Measurements from ENCODE around the gene KRTAP10-8.

KRTAP10-8 gene

DNA sequence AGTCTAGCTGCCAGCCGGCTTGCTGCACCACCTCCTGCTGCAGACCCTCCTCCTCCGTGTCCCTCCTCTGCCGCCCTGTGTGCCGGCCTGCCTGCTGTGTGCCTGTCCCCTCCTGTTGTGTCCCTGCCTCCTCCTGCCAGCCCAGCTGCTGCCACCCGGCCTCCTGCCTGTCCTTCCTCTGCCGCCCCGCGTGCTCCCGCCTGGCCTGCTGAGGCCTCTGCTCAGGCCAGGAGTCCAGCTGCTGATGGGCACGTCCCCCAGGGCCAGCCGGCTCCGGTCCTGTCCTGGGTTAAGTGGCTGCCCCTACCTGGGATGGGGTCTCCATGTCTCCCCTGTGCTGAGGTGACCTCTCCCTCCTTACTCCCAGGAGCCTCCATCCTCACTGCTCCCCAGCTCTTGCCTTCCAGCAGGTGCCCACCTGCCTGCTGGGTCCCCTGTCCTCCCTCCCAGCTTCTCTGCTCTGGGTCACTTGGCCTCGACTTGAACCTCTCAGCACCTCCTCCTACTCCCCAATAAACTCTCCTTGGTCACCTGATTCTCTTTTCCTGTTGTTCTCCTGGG, 870 bp downstream of the KRTAP10-8 start:
- Histone ChIP-seq H3K4me3 (ENCODE audit: low read depth, low read length) (no peak overlapping the region), H3K36me3 (no peaks in the 10 kb centered on the region), H3K4me1 (no peaks in the 10 kb centered on the region), H3K9me3 (no peaks in the 10 kb centered on the region), H3K27me3 (peaks cover 11% of the 10 kb centered on the region)
- TF ChIP-seq, protein P1, sequence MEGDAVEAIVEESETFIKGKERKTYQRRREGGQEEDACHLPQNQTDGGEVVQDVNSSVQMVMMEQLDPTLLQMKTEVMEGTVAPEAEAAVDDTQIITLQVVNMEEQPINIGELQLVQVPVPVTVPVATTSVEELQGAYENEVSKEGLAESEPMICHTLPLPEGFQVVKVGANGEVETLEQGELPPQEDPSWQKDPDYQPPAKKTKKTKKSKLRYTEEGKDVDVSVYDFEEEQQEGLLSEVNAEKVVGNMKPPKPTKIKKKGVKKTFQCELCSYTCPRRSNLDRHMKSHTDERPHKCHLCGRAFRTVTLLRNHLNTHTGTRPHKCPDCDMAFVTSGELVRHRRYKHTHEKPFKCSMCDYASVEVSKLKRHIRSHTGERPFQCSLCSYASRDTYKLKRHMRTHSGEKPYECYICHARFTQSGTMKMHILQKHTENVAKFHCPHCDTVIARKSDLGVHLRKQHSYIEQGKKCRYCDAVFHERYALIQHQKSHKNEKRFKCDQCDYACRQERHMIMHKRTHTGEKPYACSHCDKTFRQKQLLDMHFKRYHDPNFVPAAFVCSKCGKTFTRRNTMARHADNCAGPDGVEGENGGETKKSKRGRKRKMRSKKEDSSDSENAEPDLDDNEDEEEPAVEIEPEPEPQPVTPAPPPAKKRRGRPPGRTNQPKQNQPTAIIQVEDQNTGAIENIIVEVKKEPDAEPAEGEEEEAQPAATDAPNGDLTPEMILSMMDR (IDR thresholded peaks at IDR 0.05; ENCODE audit: low read depth, low read length), result no peak
- DNase-seq, result no peak

DNA sequence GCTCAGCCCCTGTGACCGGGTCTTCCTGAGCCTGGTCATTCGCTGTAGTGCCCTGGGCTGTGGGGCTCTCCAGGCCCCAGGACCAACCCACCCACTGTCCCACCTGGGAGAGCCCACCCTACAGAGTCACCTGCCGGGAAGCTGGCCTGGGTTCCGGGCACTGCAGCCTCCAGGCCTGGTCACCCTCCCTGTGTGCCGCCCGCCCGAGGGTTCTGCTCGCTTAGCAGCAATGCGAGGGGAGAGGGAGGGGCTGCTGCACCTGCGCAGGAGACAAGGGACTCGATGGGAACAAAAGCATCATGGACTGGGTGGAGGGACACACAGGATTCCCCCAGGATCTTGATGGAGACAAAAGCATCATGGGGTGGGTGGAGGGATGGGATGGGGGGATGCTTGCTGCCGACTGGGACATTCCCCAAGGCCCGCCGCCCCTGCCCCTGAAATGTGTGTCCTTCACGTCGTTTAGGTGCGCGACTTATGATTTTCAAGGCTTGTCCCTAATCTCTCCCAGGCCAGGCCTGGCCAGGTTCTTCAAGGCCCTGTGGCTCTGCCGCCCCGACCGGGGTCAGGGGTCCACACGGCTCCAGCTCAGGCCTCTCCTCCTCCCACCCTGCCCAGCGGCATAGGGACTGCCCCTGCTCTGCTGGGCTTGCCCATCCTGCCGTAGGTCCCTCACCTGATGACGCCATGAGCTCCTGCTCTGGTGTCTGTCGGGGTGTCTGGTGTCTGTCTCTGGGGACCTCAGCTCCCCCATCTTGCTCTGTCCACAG, 1.7 kb downstream of the KRTAP10-8 start:
- Histone ChIP-seq H3K27me3 (peaks cover 11% of the 10 kb centered on the region), H3K4me1 (no peaks in the 10 kb centered on the region), H3K4me3 (ENCODE audit: low read depth, low read length) (no peak overlapping the region), H3K36me3 (no peaks in the 10 kb centered on the region), H3K9me3 (no peaks in the 10 kb centered on the region)
- no peak for DNase-seq
- TF ChIP-seq, protein P1 (IDR thresholded peaks at IDR 0.05; ENCODE audit: low read depth, low read length), result no peak

DNA sequence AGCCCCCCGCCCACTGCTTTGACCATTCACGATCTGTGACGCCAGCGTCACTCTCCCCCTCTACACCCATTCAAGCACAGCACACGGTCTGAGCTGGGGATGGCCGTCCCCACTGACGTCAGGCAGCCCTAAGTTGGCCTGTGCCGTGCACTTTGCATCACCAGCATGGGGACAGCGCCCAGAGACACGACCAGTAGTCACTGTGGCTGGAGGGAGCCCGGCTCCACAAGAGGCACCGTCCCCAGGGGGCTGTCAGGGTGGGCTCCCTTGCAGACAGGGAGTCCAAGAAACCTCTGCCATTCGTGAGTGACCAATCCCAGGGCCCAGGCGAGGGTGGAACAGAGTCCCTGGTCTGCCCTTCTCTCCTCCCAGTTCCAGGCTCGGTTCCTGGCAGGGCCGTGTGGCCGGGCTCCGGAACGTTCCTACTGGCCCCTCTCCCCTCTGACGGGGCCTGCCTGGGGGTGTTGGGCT, 2.3 kb downstream of the KRTAP10-8 start:
- DNase-seq, result no peak
- TF ChIP-seq, protein P1 (IDR thresholded peaks at IDR 0.05; ENCODE audit: low read depth, low read length), result no peak
- H3K9me3 ChIP-seq, result no peaks in the 10 kb centered on the region
- no peaks in the 10 kb centered on the region for H3K4me1 ChIP-seq
- no peak overlapping the region for H3K4me3 ChIP-seq (ENCODE audit: low read depth, low read length)
- H3K36me3 ChIP-seq, result no peaks in the 10 kb centered on the region
- peaks cover 11% of the 10 kb centered on the region for H3K27me3 ChIP-seq

DNA sequence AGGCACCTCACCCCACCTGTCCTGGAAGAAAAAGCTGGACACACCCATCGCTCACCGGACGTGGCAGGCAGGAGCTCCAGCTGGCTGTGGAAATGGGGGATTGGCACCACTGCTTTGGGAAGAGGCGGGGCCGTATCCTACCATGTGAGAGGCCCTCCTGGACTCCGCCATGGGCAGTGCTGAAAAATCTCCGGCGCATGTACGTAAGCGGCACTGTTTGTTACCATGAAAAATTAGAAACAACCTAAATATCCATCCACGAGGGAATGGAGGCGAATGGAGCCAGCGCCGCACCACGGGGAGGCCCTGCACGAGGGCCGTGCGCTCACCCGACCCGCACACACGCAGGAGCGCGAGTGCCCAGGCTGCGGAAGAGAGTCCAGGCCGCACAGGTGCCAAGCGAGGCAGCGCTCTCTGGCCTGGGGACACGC, 3.1 kb downstream of the KRTAP10-8 start:
- Histone ChIP-seq H3K27me3 (peaks cover 11% of the 10 kb centered on the region), H3K36me3 (no peaks in the 10 kb centered on the region), H3K4me3 (ENCODE audit: low read depth, low read length) (no peak overlapping the region), H3K9me3 (no peaks in the 10 kb centered on the region), H3K4me1 (no peaks in the 10 kb centered on the region)
- TF ChIP-seq, protein P1 (IDR thresholded peaks at IDR 0.05; ENCODE audit: low read depth, low read length), result no peak
- no peak for DNase-seq

DNA sequence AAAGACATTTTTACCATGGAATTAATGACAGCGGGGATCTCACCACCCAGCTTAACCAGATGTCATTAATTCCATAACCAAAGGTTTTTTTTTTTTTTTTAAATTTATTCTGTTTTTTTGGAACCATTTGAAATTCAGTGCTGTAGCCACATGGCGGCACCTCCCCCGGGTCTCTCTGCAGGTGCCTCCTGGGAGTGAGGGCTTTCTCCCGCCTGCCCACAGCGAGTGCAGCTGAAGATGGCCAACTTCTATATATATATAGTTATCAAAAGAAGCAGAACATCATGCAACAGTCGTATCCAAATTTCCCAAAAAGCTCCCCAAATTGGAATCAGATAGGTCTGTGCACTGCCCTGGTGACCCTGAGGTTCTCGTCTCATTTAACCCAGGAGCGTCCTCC, 3.6 kb downstream of the KRTAP10-8 start:
- TF ChIP-seq, protein P1 (IDR thresholded peaks at IDR 0.05; ENCODE audit: low read depth, low read length), result no peak
- H3K9me3 ChIP-seq, result no peaks in the 10 kb centered on the region

More for the DNA sequence above, 3.6 kb downstream of the KRTAP10-8 start:
- Histone ChIP-seq H3K36me3 (no peaks in the 10 kb centered on the region), H3K27me3 (peaks cover 11% of the 10 kb centered on the region), H3K4me3 (ENCODE audit: low read depth, low read length) (no peak overlapping the region), H3K4me1 (no peaks in the 10 kb centered on the region)
- no peak for DNase-seq

All from BE2C (cell line).